Heart right ventricle (tissue), 16 donors: ENCODE data around the gene ALOX5. TPM values are rescaled to one million over a fixed set of nuclear protein-coding genes. Genes with fewer than 3 reads are reported as not detected.
"Not testable (repeated sequence)": the region's sequence is repeated elsewhere in the genome, so short reads cannot be mapped to it uniquely, and the experiment has no call there.

ENCODE experiments used
- ATAC-seq, 8 donors: fragments of 200-7000 bp; cut with Tn5 transposase; one replicate each; pipeline ENCODE4 v1.9.1; 2020; ENCODE audit warnings: mild to moderate bottlenecking in 8 of 8, moderate library complexity in 8 of 8, moderate number of reproducible peaks in 1 of 8
- DNase-seq, 2 donors: peaks; one replicate each; pipeline ENCODE4 v3.0.0-alpha.2; 2020
- H3K27ac ChIP-seq, 10 donors: fragments of 200-600 bp; sonication (generic) in 2 of 10; one replicate each; pipeline versions ENCODE4 v1.5.0 to v1.8.0; 2020 to 2022; ENCODE audit warnings: mild to moderate bottlenecking in 3 of 10
- H3K27me3 ChIP-seq, 7 donors: fragments of 200-600 bp; one replicate each; pipeline ENCODE4 v1.8.0; 2021 to 2022; ENCODE audit warnings: mild to moderate bottlenecking in 2 of 7
- H3K36me3 ChIP-seq, 9 donors: fragments of 200-600 bp; sonication (generic) in 1 of 9; one replicate each; pipeline versions ENCODE4 v1.5.0 to v1.8.0; 2020 to 2022; ENCODE audit warnings: mild to moderate bottlenecking in 2 of 9
- H3K4me1 ChIP-seq, 9 donors: fragments of 200-600 bp; sonication (generic) in 1 of 9; one replicate each; pipeline versions ENCODE4 v1.5.0 to v1.8.0; 2020 to 2022; ENCODE audit warnings: mild to moderate bottlenecking in 4 of 9
- H3K4me3 ChIP-seq, 10 donors: fragments of 200-600 bp; sonication (generic) in 2 of 10; one replicate each; pipeline versions ENCODE4 v1.5.0 to v1.8.0; 2020 to 2022; ENCODE audit warnings: mild to moderate bottlenecking in 7 of 10, moderate library complexity in 2 of 10
- H3K9me3 ChIP-seq, 11 donors: fragments of 200-600 bp in 10 of 11; sonication (generic) in 2 of 11; one replicate each; pipeline versions ENCODE4 v1.5.0 to v1.8.0; 2013 to 2022; ENCODE audit warnings: mild to moderate bottlenecking in 2 of 11, control low read depth in 1 of 11, moderate library complexity in 1 of 11
- WGBS, 2 donors: extraction: QIAGEN DNeasy Blood & Tissue Kit; methylation state at CpG; one replicate each; pipeline ENCODE4 v1.1.7; 2013; ENCODE audit warnings: inconsistent platforms in 1 of 2; 5-methylcytosine and 5-hydroxymethylcytosine counted together
- intact Hi-C, 10 donors: fragments of 100-400 bp; cut with DNase I; formaldehyde crosslinking; loops; one replicate each; pipeline versions ENCODE4 v1.11.1 to v1.14.2; 2022
- polyA plus RNA-seq, 2 donors: library from polyadenylated mRNA; stranded (reverse); fragments of 200-250 nt; gene quantifications; one replicate each; pipeline ENCODE4 v1.2.3, GENCODE V29; 2013
- total RNA-seq, 10 donors: library from RNA; stranded (reverse); fragmentation: NEBNext Ultra II Directional in 3 of 10; extraction: Animal tissue kit (Norgen Biotek cat#: 25700) in 3 of 10; gene quantifications; one replicate each; pipeline versions ENCODE4 v1.2.1 to v1.2.4, GENCODE V29; 2021 to 2023
- TF ChIP-seq, protein P1 (sequence below), 9 donors: fragments of 200-600 bp; sonication (generic) in 2 of 9; IDR thresholded peaks; one replicate each; pipeline versions ENCODE4 v1.5.0 to v1.8.0; 2021 to 2022; ENCODE audit warnings: antibody characterized with exemption in 9 of 9, mild to moderate bottlenecking in 5 of 9, moderate library complexity in 1 of 9
- donor health status: Arrhythmogenic right ventricular cardiomyopathy.
- donor health status: ischemic (EF 13 %, LVEDD 7.1; RV severe dilation, severe dysfunction).
- donor health status: healthy with polysubstance abuse.
- donor health status: DM: no; HTN: yes; CAD: no.
- donor health status: DM: no; HTN: no; CAD: no.
- donor health status: ischemic (EF 25% LVEDD 6.9; RV normal size, moderate dysfunction).
- donor health status: ischemic (EF 25% LVEDD 5.7; RV mildly dilated, moderate dysfunction).
- donor health status: healthy.
- donor health status: DM: yes; HTN: yes; CAD: no.
- donor health status: Ischemic cardiomyopathy.
- donor health status: ischemic (EF 35%, LVEDD 5.7; RV mildly dilated, moderate dysfunction).
- donor health status: nonischemic (EF 11% LVEDD 7.7; RV severe dilation, severe dysfunction).
- donor health status: DM: yes; HTN: yes; CAD: no.
- donor health status: PGD.
- donor health status: ischemic (EF 29% LVEDD 5.4; RV normal size, mild dysfunction).
- donor health status: nonischemic (EF 23%, LVEDD 6.1; RV moderate dilation, normal function).

The ALOX5 gene
- total and polyA plus RNA-seq, 12 donors, result 1.8 to 21.8 (median 4.4) TPM

DNA sequence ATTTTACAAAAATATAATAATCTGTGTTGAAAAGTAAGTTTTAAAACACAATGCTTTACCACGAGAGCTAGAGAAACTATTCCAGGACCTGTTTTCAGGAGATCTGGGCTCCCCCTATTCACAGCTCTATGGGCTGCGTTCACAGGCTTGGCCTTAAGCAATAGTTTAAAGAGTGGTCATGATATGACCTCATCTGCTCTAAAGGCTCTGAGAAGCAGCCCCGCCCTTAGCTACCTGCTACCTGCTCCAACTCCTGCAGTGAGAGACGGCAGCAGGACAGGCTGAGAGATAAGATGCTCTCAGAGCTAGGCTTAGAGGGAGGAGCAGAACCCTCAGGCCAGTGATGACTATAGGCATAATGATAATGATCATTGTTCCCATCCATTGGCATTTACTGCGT is 12.6 kb downstream of the ALOX5 start:
- Histone ChIP-seq H3K27ac (no peak overlapping the region), H3K4me1 (peaks cover 0 to 22% (median 0%) of the 10 kb centered on the region in 9 donors), H3K27me3 (peaks cover 0 to 10% (median 0%) of the 10 kb centered on the region in 7 donors), H3K9me3 (peaks cover 0 to 5% (median 0%) of the 10 kb centered on the region in 11 donors), H3K4me3 (no peak overlapping the region), H3K36me3 (peaks cover 0 to 32% (median 0%) of the 10 kb centered on the region in 9 donors)
- 78 to 81% methylated on average over 5 of the region's 5 CpGs for WGBS, 2 donors
- intact Hi-C loops, result no loop called here
- TF ChIP-seq, protein P1, sequence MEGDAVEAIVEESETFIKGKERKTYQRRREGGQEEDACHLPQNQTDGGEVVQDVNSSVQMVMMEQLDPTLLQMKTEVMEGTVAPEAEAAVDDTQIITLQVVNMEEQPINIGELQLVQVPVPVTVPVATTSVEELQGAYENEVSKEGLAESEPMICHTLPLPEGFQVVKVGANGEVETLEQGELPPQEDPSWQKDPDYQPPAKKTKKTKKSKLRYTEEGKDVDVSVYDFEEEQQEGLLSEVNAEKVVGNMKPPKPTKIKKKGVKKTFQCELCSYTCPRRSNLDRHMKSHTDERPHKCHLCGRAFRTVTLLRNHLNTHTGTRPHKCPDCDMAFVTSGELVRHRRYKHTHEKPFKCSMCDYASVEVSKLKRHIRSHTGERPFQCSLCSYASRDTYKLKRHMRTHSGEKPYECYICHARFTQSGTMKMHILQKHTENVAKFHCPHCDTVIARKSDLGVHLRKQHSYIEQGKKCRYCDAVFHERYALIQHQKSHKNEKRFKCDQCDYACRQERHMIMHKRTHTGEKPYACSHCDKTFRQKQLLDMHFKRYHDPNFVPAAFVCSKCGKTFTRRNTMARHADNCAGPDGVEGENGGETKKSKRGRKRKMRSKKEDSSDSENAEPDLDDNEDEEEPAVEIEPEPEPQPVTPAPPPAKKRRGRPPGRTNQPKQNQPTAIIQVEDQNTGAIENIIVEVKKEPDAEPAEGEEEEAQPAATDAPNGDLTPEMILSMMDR (IDR thresholded peaks at IDR 0.05), result no peak
- ATAC-seq (no peak), DNase-seq (no peak)

DNA sequence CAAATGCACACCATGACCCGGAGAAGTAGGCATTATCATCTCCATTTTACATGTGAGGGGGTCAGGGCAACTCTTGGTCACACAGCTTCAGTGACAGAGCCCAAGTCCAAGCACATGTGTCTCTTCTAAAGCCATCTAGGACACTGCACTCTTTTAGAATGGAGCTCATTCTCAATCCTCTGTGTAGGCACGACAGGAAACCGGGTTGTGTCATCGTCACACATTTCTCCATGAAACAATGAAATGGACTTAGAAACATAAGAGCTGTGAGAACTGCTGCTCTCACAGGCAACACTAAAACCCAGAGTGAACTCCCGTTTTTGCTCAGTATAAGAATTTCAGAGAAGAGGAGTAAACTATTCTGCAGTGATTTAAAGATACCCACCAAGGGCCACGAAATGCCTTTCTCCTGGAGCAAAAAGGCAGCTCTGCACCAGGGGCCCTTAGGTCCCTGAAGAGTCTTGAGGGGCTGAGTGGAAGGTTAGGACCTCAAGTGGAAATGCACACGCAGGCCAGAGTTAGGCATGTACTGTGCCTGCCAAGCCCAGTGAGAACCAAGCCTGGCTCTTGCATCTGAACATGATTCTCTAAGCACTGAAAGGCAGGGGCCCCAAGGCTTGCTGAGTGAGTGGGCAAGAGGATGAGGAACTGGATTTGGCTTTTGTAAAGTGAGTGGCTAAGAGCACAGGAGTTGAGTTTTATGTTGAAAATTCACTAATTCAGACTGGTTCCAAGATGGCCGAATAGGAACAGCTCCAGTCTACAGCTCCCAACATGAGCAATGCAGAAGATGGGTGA is 13.3 kb downstream of the ALOX5 start:
- intact Hi-C loops, result no loop called here
- Histone ChIP-seq H3K36me3 (peaks cover 0 to 31% (median 0%) of the 10 kb centered on the region in 9 donors), H3K27me3 (peaks cover 0 to 10% (median 0%) of the 10 kb centered on the region in 7 donors), H3K4me1 (peaks cover 0 to 22% (median 0%) of the 10 kb centered on the region in 9 donors), H3K9me3 (peaks cover 0 to 5% (median 0%) of the 10 kb centered on the region in 11 donors), H3K27ac (no peak overlapping the region), H3K4me3 (no peak overlapping the region)
- no peak for ATAC-seq
- DNase-seq, result no peak
- TF ChIP-seq, protein P1 (IDR thresholded peaks at IDR 0.05), result no peak
- WGBS, 2 donors, result 83 to 84% methylated on average over 8 of the region's 8 CpGs

DNA sequence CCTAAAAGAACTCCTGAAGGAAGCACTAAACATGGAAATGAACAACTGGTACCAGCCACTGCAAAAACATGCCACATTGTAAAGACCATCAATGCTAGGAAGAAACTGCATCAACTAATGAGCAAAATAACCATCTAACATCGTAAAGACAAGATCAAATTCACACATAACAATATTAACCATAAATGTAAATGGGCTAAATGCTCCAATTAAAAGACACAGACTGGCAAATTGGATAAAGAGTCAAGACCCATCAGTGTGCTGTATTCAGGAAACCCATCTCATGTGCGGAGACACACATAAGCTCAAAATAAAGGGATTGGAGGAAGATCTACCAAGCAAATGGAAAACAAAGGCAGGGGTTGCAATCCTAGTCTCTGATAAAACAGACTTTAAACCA is 15.7 kb downstream of the ALOX5 start:
- H3K4me1 ChIP-seq, intact Hi-C loops, H3K4me3 ChIP-seq, H3K27me3 ChIP-seq, DNase-seq, ATAC-seq, H3K27ac ChIP-seq: not testable (repeated sequence)
- peaks cover 0 to 13% (median 0%) of the 10 kb centered on the region in 11 donors for H3K9me3 ChIP-seq
- H3K36me3 ChIP-seq, result peaks cover 0 to 15% (median 0%) of the 10 kb centered on the region in 9 donors
- WGBS, 2 donors, result 82 to 86% methylated on average over 2 of the region's 2 CpGs

DNA sequence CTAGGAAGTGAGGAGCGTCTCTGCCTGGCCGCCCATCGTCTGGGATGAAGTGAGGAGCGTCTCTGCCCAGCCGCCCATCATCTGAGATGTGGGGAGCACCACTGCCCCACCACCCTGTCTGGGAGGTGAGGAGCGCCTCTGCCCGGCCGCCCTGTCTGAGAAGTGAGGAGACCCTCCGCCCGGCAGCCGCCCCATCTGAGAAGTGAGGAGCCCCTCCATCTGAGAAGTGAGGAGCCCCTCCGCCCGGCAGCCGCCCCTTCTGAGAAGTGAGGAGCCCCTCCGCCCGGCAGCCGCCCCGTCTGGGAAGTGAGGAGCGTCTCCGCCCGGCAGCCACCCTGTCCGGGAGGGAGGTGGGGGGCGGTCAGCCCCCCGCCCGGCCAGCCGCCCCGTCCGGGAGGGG is 17.6 kb downstream of the ALOX5 start:
- H3K27me3 ChIP-seq, intact Hi-C loops, DNase-seq, H3K27ac ChIP-seq, H3K4me3 ChIP-seq, ATAC-seq, H3K4me1 ChIP-seq: not testable (repeated sequence)
- Histone ChIP-seq H3K9me3 (peaks cover 0 to 15% (median 0%) of the 10 kb centered on the region in 11 donors), H3K36me3 (peaks cover 0 to 18% (median 0%) of the 10 kb centered on the region in 9 donors)
- WGBS, 2 donors, result 92 to 97% methylated on average over 11 to 25 of the region's 28 CpGs

DNA sequence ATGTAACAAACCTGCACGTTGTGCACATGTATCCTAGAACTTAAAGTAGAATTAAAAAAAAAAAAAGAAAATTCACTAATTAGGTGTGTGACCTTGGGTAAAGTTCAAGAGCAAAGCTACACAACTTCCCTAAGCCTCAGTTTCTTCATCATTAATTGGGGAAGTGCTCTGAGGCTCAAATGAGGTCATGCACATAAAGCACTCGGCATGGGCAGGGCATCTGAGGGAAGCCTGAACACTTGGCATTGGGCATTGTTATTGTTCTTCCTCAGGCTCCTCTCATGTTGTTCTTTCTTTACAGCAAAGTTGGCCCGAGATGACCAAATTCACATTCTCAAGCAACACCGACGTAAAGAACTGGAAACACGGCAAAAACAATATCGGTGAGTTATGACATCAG is 21.5 kb downstream of the ALOX5 start:
- WGBS, 2 donors, result 92 to 93% methylated on average over 7 of the region's 7 CpGs
- Histone ChIP-seq H3K27me3 (peaks cover 0 to 3% (median 0%) of the 10 kb centered on the region in 7 donors), H3K4me1 (no peaks in the 10 kb centered on the region), H3K27ac (no peak overlapping the region), H3K36me3 (peaks cover 0 to 23% (median 0%) of the 10 kb centered on the region in 9 donors), H3K9me3 (peaks cover 0 to 11% (median 0%) of the 10 kb centered on the region in 11 donors), H3K4me3 (no peak overlapping the region)
- intact Hi-C loops, result no loop called here
- TF ChIP-seq, protein P1 (IDR thresholded peaks at IDR 0.05), result no peak
- peak in 2 of 8 donors; percentile 41 to 57 for ATAC-seq
- DNase-seq, result no peak
